GM19438 (cell line): ENCODE measurements around the gene WDR82.

Source experiments
- ATAC-seq: cut with Tn5 transposase; IDR thresholded peaks from one replicate; pipeline ENCODE4 v1.9.1; 2021; ENCODE audit warnings: low read depth; ENCODE audit not compliant: unreplicated experiment

WDR82 gene

DNA sequence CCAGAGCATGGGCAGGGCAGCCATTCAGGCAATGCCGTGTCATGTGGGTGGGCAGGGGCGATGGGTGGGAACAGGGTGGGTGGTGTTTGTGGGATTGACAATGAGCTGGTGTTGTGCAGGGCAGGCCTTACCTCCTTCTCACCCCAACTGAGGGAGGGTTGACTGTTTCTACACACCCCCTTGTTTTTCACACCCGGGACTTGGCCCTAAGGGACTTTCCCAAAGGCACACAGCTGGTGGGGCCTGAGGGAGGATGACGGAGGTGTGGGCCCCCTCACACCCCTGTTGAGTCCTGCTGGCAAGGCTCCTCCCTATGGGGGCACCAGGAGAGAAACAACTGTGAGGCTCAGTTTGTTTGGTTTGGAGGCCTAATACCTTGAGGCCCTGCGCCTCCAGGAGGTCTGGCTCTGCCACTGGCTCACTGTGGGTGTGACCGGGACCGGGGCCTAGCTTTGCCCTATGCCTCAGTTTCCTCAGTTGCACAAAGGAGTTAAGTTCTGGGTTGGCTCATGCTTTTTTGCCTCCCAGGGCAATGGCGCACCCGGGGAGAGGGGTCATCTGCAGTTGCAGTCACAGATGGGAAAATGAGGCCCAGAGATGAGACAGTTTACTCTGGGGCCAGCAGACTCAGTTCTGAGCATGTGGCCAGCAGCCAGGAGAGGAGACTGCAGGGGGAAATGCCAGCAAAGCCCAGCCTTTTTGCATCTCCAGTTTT lies 32.6 kb upstream of the WDR82 start:
- ATAC-seq, result no peak

DNA sequence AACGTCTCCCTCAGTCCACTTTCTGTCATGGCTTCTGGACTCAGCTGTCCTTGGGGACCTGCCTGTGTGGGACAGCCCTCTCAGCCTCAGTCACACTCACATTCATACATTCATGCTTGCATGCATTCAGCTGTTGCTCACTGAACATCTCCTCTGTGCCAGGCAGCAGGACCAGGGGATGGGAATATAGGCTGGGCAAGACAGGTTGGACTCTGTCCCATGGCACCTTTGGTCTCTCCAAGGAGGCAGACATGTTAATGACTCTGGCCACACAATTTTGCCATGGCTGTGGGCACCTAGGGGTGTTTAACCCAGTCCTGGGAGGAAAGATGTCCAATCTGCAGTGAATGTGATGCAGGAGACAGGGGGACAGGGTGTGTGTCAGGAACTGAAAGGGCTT lies 29.9 kb upstream of the WDR82 start:
- no peak for ATAC-seq

DNA sequence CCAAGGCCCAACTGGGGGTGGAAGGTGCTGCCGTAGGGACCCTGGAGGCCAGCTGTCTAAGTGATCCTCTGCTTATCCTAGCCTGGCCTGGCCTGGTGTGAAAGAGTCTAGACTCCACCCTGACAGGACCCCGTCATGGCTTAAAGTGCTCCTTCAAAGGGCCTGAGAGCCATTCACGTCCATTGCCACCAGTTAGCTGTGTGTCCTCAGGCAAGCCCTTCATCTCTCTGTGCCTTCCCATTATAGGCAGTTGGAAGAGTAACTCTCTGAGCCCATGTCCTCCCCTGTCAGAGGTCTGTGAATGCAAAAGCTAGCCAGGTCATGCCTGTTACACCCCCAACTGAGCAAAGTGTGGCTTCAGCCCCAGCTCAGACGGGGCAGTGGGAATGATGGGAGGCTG lies 28.5 kb upstream of the WDR82 start:
- ATAC-seq, result no peak

DNA sequence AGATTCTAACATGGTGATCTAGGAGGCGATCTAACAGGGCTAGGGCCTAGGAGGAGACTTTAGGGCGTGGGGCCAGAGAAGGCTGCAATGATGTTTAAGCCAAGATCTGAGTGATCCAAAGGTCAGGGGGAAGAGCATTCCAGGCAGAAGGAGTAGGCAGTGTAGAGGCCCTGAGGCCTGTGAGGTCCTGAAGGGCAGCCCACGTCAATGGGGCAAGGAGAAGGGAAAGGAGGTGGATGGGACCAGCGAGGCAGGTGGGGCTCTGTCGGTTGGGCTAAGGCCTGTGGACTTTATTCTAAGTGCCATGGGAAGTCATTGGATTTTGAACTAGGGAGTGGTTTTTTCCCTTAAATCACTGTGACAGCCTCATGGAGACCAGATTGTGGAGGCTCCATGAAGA lies 27.5 kb upstream of the WDR82 start:
- no peak for ATAC-seq

DNA sequence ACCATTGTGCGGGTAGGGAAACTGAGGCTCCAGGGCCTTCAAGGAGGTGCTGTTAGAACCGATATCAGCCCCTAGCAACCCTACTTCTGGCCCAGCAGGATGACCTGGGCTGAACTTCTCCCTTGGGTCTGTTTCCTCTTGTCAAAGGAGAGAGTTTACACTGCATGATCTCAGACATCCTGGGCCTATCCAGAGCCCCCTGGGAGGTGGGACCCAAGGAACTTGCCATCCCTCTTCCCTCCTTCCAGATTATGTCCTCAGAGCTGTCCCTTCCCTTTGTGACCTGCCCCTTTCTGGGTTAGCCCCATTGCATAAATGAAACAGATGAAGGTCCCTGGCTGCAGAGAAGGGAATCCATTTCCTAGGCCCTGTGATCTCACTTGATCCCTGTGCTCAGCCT lies 25.4 kb upstream of the WDR82 start:
- no peak for ATAC-seq

DNA sequence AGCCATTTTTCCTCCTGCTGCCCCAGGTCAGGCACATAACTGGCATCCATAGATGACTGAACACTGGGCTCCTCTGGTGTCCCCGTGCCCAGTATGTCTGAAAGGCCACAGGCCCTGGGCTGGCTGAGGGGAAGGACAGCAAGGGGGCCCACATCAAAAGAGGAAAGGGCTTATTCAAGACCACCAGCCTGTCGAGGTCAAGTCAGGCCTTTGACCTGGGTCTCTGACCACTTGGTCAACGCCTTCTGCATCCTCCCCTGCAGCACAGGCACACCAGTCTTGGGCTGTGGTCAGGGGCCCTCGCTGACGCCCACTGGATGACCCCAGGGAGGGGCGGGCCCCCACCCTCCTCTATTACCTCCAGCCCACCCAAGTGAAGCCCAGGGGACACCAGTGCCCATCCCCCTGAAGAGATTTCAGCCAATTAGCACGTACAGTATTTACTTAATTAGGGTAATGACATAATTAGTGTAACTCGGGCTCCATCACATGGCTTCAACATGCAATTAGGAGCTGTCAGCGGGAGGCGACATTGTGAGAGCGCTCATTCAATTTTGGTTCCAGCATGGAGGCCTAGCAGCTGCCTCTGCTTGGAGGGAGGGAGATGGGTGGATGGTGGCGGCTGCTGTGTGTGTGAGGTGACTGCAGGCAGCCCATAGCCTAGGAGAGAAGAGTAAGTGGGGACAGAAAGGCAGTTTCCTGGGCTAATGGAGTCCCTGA lies 24.1 kb upstream of the WDR82 start:
- no peak for ATAC-seq

DNA sequence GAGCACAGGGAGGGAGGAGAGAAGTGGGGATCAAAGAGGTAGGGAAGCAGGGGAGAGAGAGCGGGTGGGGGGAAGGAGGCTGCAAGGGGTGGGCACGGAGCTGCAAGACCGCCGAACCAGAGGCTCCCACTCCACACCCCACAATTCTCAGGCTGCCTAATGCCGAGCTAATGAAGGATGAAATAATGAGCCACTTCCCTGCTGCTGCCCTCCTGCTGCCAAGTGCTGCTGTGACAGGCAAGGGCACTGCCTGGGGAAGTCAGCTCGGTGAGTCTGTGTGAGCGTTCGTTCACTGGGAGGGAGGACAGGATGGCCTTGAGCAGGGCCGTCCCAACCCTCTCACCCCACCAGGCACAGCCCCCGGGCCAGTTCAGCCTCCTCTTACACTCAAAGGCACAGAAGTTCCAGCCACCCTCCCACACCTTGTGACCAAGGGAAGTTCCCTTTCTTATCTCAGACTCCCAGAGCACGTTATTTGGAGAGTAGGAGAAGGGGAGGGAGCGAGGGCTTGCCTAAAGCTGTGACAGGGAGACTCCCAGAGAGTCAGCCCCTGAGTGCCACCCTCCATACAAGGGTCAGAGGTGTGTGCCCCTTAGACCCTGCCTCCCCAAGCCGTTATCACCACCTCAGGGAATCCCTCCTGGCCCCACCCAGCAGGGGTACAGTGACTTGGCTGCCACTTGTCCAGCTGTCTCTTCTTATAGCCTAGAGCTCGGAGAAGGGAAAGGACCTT lies 21.6 kb upstream of the WDR82 start:
- no peak for ATAC-seq

DNA sequence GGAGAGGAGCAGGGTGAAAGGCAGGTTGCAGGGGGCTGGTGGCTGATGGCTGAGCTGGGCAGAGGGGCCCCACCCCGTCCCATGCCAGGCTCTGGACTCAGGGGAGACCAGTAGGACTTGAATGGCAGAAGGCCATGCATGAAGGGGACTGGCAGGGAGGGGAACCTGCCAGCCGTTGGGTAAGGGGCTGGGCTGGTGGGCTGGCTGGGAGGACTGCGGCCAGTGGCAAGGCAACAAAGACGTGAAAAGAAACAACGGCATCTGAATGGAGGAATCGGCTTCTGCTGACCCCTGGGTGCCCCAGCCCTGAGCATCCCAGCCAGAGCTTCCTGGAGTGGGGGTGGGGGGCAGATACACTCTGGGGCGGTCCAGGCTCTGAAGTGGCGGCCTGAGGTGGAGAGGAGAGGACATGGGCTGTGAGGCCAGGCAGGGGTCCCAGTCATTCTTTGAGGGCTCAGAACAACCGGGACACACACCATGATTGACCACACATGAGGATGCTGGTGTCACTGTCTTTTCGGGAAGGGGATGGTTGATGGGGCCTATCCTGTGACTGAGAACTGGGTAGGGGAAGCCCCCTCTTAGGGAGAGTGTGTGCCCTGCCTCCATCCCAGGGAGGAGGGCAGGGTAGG lies 20.9 kb upstream of the WDR82 start:
- no peak for ATAC-seq

DNA sequence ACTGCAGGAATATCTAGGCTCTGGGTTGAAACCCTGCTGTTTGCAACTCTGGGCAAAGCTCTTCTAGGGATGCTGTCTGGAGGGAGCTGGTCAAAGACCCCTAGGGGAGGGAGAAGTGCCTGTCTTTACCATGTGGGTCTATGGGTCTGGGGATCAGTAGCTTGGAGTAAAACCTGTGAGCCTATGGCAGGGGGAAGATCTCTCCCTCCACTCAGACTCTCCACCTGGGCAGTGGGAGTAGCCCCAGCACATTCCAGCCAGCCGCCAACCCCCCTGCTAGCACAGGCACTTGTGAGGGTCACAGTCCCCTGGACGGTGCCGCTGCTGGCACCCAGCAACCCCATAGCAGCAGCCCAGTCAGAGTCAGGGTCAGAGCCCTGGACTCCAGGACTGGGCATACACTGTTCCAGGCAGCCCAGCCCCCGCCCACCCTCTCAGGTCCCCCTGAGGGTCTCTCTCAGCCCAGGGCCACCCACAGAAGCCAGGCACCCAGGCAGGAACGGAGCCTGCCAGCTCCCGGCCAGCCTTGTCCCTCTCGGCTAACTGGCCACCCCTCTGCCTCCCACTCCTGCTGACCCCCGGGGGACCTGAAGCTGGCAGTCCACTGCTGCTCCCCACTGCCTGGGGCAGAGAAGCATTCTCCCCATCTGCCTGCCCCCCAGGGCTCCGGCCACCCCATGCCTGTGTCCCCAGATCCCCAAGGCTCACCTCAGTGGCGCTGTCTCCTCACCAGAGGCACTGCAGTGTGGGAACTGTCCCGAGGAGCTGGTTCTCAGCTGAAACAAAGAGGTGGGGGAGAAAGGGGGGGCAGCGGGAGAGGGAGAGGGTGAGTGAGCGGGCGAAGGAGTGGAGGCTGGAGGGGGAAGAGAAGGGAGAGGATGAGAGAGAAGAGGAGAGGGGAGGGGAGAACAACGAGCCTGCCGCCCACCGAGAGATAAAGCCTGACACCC lies 20.0 kb upstream of the WDR82 start:
- no peak for ATAC-seq

- ATAC-seq, result no peak
These were observed 19.0 kb upstream of the WDR82 start for GRCh38 chr3:52297242-52298148.

DNA sequence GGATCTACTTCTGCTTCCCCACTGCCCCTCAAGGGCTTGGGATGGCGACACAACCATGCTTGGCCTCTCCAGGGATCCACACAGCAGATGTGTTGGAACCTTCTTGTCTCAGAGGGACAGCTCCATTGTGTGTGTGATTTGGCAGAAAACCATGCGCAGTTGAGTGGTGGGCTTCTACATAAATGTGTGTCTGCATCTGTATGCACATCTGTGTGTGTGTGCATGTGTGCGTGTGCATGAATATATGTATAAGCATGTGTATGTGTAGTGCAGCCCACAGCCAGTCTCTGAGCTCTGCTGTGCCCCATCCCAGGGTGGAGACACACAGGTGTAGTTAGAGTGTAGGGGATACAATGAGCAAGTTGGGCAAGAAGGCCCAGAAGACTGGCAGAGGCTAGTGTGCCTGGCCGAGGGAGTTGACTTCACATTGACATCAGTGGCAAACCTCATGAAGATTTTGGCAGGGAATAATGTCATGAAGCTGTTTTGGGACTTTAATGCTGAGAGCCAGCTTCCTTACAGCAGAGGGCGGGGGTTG lies 17.3 kb upstream of the WDR82 start:
- no peak for ATAC-seq

- no peak for ATAC-seq
These were observed 16.1 kb upstream of the WDR82 start for GRCh38 chr3:52294320-52295150.

DNA sequence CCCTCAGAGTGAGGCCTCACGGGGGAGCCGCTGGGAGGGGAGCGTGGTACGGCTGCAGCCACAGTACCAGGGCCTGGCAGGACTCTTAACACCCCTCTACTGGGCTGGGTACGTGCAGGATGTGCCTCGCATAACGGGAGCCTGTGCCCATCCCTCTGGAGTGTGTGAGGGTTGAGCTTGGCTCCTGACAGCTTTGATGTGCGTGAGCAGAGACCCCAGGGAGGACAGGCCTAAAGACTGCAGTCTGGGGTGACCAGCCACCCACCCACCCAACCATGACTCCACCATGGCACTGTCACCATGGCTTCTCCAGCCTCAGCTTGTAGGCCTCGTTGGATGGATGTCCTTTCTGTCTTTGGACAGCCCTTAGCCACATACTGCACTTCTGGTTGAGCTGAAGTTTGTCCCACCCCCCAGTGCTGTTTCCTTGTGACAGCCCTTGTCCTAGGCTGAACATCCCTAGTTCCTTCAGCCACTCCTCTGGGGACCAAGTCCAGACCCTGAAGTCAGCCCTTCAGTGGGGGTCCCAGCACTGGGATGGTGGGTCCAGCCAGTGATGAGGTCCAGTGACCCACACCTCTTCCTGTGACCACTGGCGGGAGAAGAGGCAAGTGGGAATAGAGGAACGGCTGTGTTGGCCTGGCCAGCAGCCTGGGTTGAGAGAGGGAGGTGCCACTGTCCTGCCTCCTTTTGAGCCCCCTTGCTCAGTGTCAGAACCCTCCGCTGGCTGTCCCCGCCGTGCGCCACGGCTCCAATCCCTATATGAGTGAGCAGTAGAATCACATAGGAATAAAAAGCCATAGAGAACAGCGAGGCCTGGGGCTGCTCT lies 15.3 kb upstream of the WDR82 start:
- no peak for ATAC-seq

DNA sequence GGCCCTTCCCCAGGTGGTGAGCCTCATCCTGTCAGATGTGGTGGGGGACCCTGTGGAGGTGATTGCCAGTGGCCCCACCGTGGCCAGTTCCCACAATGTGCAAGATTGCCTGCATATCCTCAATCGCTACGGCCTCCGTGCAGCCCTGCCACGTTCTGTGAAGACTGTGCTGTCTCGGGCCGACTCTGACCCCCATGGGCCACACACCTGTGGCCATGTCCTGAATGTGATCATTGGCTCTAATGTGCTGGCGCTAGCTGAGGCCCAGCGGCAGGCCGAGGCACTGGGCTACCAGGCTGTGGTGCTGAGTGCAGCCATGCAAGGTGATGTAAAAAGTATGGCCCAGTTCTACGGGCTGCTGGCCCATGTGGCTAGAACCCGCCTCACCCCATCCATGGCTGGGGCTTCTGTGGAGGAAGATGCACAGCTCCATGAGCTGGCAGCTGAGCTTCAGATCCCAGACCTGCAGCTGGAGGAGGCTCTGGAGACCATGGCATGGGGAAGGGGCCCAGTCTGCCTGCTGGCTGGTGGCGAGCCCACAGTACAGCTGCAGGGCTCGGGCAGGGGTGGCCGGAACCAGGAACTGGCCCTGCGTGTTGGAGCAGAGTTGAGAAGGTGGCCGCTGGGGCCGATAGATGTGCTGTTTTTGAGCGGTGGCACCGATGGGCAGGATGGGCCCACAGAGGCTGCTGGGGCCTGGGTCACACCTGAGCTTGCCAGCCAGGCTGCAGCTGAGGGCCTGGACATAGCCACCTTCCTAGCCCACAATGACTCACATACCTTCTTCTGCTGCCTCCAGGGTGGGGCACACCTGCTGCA lies 14.0 kb upstream of the WDR82 start:
- ATAC-seq, result no peak

DNA sequence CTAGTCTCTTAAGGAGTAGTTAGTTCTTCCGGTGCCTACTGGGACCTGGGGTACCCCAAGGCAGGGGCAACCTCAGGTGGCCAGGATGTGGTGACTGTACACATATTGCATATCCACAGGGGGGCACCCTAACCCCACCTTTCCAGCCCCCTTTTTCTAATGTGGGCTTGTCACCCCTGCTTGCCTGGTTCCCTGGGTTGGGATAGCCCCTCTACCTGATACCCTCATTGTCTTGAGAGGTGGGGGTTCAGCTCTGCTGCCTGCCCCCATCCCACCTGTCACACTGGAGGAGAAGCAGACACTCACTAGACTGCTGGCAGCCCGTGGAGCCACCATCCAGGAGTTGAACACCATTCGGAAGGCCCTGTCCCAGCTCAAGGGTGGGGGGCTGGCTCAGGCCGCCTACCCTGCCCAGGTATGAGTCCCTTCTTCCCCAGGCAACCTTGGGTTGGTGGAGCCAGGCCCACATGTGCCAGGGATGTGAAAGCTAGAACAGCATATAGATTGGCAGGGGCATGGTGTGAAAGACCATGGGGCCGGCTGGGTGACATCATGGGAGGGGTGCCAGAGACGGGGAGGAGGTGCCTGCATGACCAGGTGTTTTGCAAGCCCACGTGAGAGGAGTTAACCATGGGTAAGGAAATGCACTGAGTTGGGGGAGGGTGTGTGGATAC lies 13.2 kb upstream of the WDR82 start:
- no peak for ATAC-seq
